ENCODE measurements around the gene GNAI1. TPM values are rescaled to one million over a fixed set of nuclear protein-coding genes. Genes with fewer than 3 reads are reported as not detected.

Gene GNAI1
- total and polyA plus RNA-seq, 2 of the 13 experiments (the other 11 are each of a cell fraction or from before 2014, with no cell fraction given): 3.5 to 5.7 TPM

GRCh38 chr7:80114159-80114558, 20.5 kb upstream of the GNAI1 start (continued):
- TF ChIP-seq, protein P1, sequence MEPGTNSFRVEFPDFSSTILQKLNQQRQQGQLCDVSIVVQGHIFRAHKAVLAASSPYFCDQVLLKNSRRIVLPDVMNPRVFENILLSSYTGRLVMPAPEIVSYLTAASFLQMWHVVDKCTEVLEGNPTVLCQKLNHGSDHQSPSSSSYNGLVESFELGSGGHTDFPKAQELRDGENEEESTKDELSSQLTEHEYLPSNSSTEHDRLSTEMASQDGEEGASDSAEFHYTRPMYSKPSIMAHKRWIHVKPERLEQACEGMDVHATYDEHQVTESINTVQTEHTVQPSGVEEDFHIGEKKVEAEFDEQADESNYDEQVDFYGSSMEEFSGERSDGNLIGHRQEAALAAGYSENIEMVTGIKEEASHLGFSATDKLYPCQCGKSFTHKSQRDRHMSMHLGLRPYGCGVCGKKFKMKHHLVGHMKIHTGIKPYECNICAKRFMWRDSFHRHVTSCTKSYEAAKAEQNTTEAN (CRISPR knock-in tag; conservative IDR thresholded peaks at IDR 0.05): no peak
- TF ChIP-seq HMG20A (CRISPR knock-in tag; IDR thresholded peaks at IDR 0.05; ENCODE audit: borderline replicate concordance) (no peak), ZNF251 (CRISPR knock-in tag; IDR thresholded peaks at IDR 0.05) (no peak), ZNF484 (CRISPR knock-in tag; IDR thresholded peaks at IDR 0.05; ENCODE audit: borderline replicate concordance, low read depth) (no peak), SNAPC2 (CRISPR knock-in tag; IDR thresholded peaks at IDR 0.05) (no peak), ZBTB14 (CRISPR knock-in tag; IDR thresholded peaks at IDR 0.05) (no peak), THRA (CRISPR knock-in tag; IDR thresholded peaks at IDR 0.05; ENCODE audit: borderline replicate concordance) (no peak)
- TF ChIP-seq, protein P2, sequence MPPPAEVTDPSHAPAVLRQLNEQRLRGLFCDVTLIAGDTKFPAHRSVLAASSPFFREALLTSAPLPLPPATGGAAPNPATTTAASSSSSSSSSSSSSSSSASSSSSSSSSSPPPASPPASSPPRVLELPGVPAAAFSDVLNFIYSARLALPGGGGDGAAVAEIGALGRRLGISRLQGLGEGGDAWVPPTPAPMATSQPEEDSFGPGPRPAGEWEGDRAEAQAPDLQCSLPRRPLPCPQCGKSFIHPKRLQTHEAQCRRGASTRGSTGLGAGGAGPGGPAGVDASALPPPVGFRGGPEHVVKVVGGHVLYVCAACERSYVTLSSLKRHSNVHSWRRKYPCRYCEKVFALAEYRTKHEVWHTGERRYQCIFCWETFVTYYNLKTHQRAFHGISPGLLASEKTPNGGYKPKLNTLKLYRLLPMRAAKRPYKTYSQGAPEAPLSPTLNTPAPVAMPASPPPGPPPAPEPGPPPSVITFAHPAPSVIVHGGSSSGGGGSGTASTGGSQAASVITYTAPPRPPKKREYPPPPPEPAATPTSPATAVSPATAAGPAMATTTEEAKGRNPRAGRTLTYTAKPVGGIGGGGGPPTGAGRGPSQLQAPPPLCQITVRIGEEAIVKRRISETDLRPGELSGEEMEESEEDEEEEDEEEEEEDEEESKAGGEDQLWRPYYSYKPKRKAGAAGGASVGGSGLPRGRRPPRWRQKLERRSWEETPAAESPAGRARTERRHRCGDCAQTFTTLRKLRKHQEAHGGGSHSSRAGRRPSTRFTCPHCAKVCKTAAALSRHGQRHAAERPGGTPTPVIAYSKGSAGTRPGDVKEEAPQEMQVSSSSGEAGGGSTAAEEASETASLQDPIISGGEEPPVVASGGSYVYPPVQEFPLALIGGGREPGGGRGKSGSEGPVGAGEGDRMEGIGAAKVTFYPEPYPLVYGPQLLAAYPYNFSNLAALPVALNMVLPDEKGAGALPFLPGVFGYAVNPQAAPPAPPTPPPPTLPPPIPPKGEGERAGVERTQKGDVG (CRISPR knock-in tag; IDR thresholded peaks at IDR 0.05; ENCODE audit: borderline replicate concordance): no peak
